Caco-2 (cell line): ENCODE data around the gene SEMA4D. TPM values are rescaled to one million over a fixed set of nuclear protein-coding genes. Genes with fewer than 3 reads are reported as not detected.

Experiments
- BruUV-seq: library from RNA; stranded (reverse); fragments of 400-500 nt; replicated peaks from 2 replicates; lab custom pipeline; 2021; lab: Mats Ljungman, UMichigan
- CTCF ChIA-PET: fragments of 300-600 bp; sonication (Branson Sonifier 250); formaldehyde crosslinking; loops from one replicate; lab custom pipeline; 2022; ENCODE audit warnings: antibody characterized with exemption; lab: Charles Lee
- POLR2A ChIA-PET: fragments of 300-600 bp; sonication (Branson Sonifier 250); formaldehyde crosslinking; loops from one replicate; lab custom pipeline; 2022; ENCODE audit warnings: antibody characterized with exemption; lab: Charles Lee
- DNase-seq, 2 experiments: peaks; one replicate each; pipeline versions ENCODE4 v3.0.0 to v3.0.0-alpha.2; 2020 to 2022
- H3K27me3 ChIP-seq: replicated peaks from 2 replicates; pipeline ENCODE4 v1.6.0; 2011; ENCODE audit warnings: low read length; ENCODE audit not compliant: control insufficient read depth, insufficient read depth
- H3K36me3 ChIP-seq: 2 replicates; pipeline ENCODE4 v1.5.1; 2011; ENCODE audit warnings: low read length; ENCODE audit not compliant: control insufficient read depth, insufficient read depth
- H3K4me1 ChIP-seq: fragments of 250-450 bp; sonication (Bioruptor Pico); 2 replicates; pipeline ENCODE4 v1.5.1; 2020; ENCODE audit warnings: mild to moderate bottlenecking
- H3K4me3 ChIP-seq: 2 replicates; pipeline ENCODE4 v1.5.1; 2011; ENCODE audit warnings: low read depth, mild to moderate bottlenecking, control low read depth, low read length
- H3K9me3 ChIP-seq: fragments of 250-450 bp; sonication (Bioruptor Pico); 2 replicates; pipeline ENCODE4 v1.5.1; 2020; ENCODE audit warnings: mild to moderate bottlenecking, moderate library complexity
- H3K27ac Mint-ChIP-seq: one replicate; pipeline ENCODE4 v1.8.0; 2022; ENCODE audit warnings: mixed read lengths; ENCODE audit not compliant: unreplicated experiment
- H3K27me3 Mint-ChIP-seq: one replicate; pipeline ENCODE4 v1.8.0; 2022; ENCODE audit warnings: mixed read lengths; ENCODE audit not compliant: insufficient read depth, unreplicated experiment
- H3K36me3 Mint-ChIP-seq: one replicate; pipeline ENCODE4 v1.8.0; 2022; ENCODE audit warnings: mild to moderate bottlenecking, mixed read lengths; ENCODE audit not compliant: insufficient read depth, unreplicated experiment
- H3K4me1 Mint-ChIP-seq: one replicate; pipeline ENCODE4 v1.8.0; 2022; ENCODE audit warnings: low read depth, mixed read lengths; ENCODE audit not compliant: unreplicated experiment
- H3K4me3 Mint-ChIP-seq: one replicate; pipeline ENCODE4 v1.8.0; 2022; ENCODE audit warnings: mild to moderate bottlenecking, moderate library complexity, mixed read lengths; ENCODE audit not compliant: unreplicated experiment
- H3K9me3 Mint-ChIP-seq: one replicate; pipeline ENCODE4 v1.8.0; 2022; ENCODE audit warnings: mixed read lengths; ENCODE audit not compliant: unreplicated experiment
- CTCF ChIP-seq, 2 experiments: fragments of 200-600 bp in 1 of 2; IDR thresholded peaks; 1 replicate in 1 of 2; 2 replicates in 1 of 2; pipeline versions ENCODE4 v1.5.1 to v1.8.0; 2011 to 2022; ENCODE audit warnings: antibody characterized with exemption in 1 of 2, control low read depth in 1 of 2, inconsistent platforms in 1 of 2, low read depth in 1 of 2, low read length in 1 of 2, mild to moderate bottlenecking in 1 of 2, moderate library complexity in 1 of 2; ENCODE audit not compliant: insufficient read depth in 1 of 2, severe bottlenecking in 1 of 2, unreplicated experiment in 1 of 2
- intact Hi-C: fragments of 100-400 bp; cut with micrococcal nuclease; formaldehyde crosslinking; loops from one replicate; pipeline ENCODE4 v1.10.0; 2022; ENCODE audit not compliant: unreplicated experiment
- total RNA-seq: library from RNA; stranded (reverse); gene quantifications from 2 replicates; pipeline ENCODE4 v1.2.3, GENCODE V29; 2022

Gene SEMA4D
- total RNA-seq, 1 experiment from 2014 or later: 17.1 TPM

- Histone ChIP-seq H3K27me3 (no peaks in the 10 kb centered on the region), H3K4me3 (no peak overlapping the region), H3K9me3 (no peaks in the 10 kb centered on the region), H3K4me1 (no peaks in the 10 kb centered on the region), H3K36me3 (no peaks in the 10 kb centered on the region)
- Mint-ChIP-seq H3K36me3 (peaks cover 28% of the 10 kb centered on the region), H3K27ac (no peak overlapping the region), H3K27me3 (no peaks in the 10 kb centered on the region), H3K4me1 (no peaks in the 10 kb centered on the region), H3K4me3 (no peak overlapping the region), H3K9me3 (no peaks in the 10 kb centered on the region)
- CTCF ChIA-PET: no interaction called here
- intact Hi-C loops: no loop called here
- POLR2A ChIA-PET: no interaction called here
- TF ChIP-seq CTCF (IDR thresholded peaks at IDR 0.05; ENCODE audit: insufficient read depth in 1 of 2, low read depth in 1 of 2, low read length in 1 of 2, severe bottlenecking in 1 of 2, unreplicated experiment in 1 of 2): no peak
- TSS peak; percentile 47 for BruUV-seq
- DNase-seq: no peak
These were observed 138.9 kb downstream of the SEMA4D start for GRCh38 chr9:89358985-89359384.

- Mint-ChIP-seq H3K4me3 (no peak overlapping the region), H3K4me1 (no peaks in the 10 kb centered on the region), H3K9me3 (no peaks in the 10 kb centered on the region), H3K36me3 (peaks cover 28% of the 10 kb centered on the region), H3K27me3 (no peaks in the 10 kb centered on the region), H3K27ac (no peak overlapping the region)
- Histone ChIP-seq H3K4me1 (no peaks in the 10 kb centered on the region), H3K4me3 (no peak overlapping the region), H3K36me3 (no peaks in the 10 kb centered on the region), H3K9me3 (no peaks in the 10 kb centered on the region), H3K27me3 (no peaks in the 10 kb centered on the region)
- BruUV-seq: no TSS peak
- ChIA-PET CTCF (no interaction called here), POLR2A (no interaction called here)
- intact Hi-C loops: no loop called here
- DNase-seq: no peak
- no peak for TF ChIP-seq CTCF (IDR thresholded peaks at IDR 0.05; ENCODE audit: insufficient read depth in 1 of 2, low read depth in 1 of 2, low read length in 1 of 2, severe bottlenecking in 1 of 2, unreplicated experiment in 1 of 2)
These were observed 139.5 kb downstream of the SEMA4D start for GRCh38 chr9:89358376-89358916.

GRCh38 chr9:89357331-89358197 is 140.3 kb downstream of the SEMA4D start:
- H3K36me3 ChIP-seq: no peaks in the 10 kb centered on the region
- Mint-ChIP-seq H3K27ac (no peak overlapping the region), H3K4me3 (no peak overlapping the region), H3K36me3 (peaks cover 28% of the 10 kb centered on the region), H3K27me3 (no peaks in the 10 kb centered on the region), H3K4me1 (no peaks in the 10 kb centered on the region), H3K9me3 (no peaks in the 10 kb centered on the region)
- no peaks in the 10 kb centered on the region for H3K4me1 ChIP-seq
- no peaks in the 10 kb centered on the region for H3K9me3 ChIP-seq
- BruUV-seq: no TSS peak
- no peak for DNase-seq
- CTCF ChIA-PET: no interaction called here
- H3K27me3 ChIP-seq: no peaks in the 10 kb centered on the region
- POLR2A ChIA-PET: no interaction called here
- no peak for TF ChIP-seq CTCF (IDR thresholded peaks at IDR 0.05; ENCODE audit: insufficient read depth in 1 of 2, low read depth in 1 of 2, low read length in 1 of 2, severe bottlenecking in 1 of 2, unreplicated experiment in 1 of 2)
- intact Hi-C loops: no loop called here
- H3K4me3 ChIP-seq: no peak overlapping the region
